Activated CD4-positive, alpha-beta T cell treated with anti-CD3 and anti-CD28 coated beads, Interleukin-10, Interleukin-2, amounts not matched to agents 100 ng/mL and 50 ng/mL, durations not matched to agents 16 hours and 8 hours (primary cell): ENCODE measurements around the gene NDFIP2.

Experiments
- DNase-seq: peaks from one replicate; pipeline ENCODE4 v3.0.0-alpha.2; 2020

NDFIP2 gene, protein sequence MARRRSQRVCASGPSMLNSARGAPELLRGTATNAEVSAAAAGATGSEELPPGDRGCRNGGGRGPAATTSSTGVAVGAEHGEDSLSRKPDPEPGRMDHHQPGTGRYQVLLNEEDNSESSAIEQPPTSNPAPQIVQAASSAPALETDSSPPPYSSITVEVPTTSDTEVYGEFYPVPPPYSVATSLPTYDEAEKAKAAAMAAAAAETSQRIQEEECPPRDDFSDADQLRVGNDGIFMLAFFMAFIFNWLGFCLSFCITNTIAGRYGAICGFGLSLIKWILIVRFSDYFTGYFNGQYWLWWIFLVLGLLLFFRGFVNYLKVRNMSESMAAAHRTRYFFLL

GRCh38 chr13:79480954-79481684 lies at the start of gene NDFIP2:
TSS of gene NDFIP2 (plus strand) at chr13:79481155. CDS start at chr13:79481204, 49 bp downstream.
- peak; percentile 94 for DNase-seq

DNA sequence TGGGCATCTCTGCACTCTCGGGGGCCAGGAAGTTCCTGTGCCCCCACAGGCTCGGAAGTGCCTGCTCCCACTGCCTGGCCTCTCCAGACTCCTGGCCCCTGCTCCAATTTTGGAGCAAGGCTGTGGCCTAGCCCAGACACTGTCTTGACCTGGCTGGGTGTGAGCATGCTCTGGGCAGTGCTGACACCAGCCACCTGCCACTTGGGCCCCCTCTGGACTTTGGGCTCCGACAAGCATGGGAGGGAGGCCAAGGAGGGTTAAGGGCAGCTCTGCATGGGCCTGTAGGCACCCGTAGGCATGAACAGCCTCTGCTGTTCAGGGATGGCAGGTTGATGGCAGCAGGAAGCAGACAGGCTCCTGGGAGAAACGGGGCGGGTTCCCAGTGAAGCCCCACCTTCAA lies 48.9 kb upstream of the NDFIP2 start:
- no peak for DNase-seq

DNA sequence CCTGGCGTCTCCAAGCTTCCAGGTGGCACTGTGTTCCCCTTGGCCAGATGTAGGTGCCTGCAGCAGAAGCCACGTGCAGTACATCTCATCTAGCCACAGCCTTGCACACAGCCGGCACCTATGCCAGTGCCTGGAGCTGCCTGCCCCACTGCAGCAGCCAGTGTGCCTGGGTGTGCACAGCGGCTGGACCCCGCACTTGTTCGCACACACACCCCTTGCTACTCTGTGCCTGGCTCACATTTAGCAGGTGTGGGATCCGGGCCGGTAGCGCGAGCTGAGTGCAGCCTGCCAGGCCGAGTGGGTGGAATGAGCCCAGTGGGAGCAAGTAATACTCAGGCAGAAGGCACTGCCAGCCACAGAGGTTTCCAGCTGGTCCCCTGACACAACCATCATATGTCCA lies 48.0 kb upstream of the NDFIP2 start:
- no peak for DNase-seq

DNA sequence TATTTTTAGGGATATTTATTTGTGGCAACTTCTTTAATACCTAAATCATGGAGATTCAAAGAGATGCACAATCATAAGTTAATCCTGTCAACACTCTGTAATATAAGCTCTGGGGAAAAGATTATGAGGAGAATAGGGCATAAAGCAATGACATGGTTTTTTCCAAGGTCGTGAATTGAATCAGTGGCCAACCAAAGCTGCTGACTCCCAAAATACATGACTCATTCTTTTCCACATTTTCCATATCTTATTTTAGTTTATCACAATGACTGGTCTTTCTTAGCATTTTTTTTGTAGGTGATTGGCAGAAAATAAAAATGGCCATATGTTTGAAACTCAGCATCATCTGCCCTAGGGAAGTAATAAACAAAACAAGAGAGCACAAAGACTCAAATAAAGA lies 46.4 kb upstream of the NDFIP2 start:
- DNase-seq: no peak

DNA sequence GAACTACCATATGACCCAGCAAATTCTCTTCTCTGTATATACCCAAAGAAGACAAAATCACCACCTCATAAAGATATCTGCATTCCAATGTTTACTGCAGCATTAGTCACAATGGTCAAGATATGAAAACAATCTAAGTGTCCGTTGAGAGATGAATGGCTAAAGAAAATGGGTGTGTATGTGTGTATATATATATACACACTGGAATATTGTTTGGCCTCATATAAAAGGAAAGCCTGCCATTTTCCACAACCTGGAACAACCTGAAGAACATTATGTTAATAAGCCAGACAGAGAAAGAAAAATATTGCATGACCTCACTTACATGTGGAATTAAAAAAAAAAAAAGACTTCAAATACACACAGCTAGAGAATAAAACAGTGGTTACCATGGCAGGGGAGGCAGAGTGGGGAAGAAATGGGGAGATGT lies 45.4 kb upstream of the NDFIP2 start:
- no peak for DNase-seq

DNA sequence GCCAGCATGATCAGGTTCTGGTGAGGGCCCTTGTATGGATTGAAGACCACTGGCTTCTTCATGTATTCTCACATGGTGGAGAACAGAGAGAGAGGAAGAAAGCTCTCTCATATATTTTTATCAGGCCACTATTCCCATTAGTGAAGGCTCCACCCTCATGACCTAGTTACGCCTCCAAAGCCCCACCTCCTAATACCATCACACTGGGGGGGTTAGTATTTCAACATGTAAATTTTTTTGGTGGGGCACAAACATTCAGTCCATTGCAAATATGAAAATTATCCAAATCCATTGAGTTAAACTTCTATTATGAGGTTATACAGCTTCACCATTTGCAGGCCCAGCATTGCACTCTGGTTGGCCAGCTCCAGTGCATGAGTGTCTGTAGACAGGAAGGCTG lies 41.7 kb upstream of the NDFIP2 start:
- DNase-seq: no peak

DNA sequence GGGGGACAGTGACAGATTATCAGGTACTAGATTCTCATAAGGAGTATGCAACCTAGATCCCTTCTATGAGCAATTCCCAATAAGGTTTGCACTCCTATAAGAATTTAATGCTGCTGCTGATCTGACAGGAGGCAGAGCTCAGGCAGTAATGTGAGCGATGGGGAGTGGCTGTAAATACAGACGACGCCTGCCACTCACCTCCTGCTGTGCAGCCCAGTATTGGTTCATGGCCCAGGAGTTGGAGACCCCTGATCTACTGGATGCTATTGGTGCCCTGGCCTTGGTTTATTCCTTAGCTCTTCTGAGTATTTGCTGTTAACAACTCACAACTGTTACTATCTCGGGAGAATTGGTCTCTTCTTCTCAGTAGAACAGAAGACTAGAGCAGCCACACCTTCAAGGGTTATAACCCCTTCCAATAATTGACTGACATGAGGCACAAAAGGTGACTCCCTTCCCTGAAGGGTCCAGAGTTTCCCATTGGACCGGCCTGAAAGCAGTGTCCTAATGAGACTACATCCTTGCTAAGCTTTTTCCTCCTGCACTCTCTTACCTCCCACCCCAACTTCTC lies 39.9 kb upstream of the NDFIP2 start:
- DNase-seq: no peak

DNA sequence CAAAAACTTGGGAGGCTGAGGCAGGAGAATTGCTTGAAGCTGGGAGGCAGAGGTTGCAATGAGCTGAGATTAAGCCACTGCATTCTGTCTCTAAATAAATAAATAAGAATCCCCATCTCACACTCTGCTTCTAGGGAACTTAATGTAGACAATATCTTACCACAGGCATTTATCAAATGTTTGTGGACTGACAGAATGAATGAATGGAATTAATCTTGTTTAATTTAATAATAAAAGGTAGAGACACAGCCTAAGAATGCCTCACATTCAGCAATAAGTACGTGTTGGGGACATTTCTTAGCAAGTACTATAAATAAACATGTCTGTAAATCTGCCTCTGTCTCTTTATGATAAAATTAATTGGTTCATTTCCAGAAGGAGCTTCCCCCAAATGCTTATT lies 38.7 kb upstream of the NDFIP2 start:
- no peak for DNase-seq

- no peak for DNase-seq
Observed at GRCh38 chr13:79442706-79443105, 38.2 kb upstream of the NDFIP2 start.

GRCh38 chr13:79445968-79446645 lies 34.8 kb upstream of the NDFIP2 start:
- no peak for DNase-seq

- DNase-seq: no peak
Observed at GRCh38 chr13:79447141-79447540, 33.8 kb upstream of the NDFIP2 start.

DNA sequence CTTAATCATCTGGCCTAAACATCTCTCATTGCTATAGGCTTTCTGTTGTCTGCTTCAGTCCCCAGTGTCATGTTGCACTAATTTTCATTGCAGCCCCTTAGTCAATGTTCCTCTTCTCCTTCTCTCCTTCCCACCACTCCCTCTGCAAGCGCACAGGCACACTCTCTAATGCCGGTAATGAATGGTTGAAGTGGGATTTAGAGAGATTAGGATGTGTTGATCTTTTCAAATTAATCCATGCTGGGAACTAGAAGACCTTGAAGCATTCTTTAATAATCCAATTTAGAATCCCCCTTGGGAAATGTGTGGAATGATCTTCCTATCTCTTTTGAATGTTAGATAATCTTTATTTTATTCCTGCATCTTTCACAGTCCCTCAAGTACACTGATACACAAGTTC lies 33.2 kb upstream of the NDFIP2 start:
- no peak for DNase-seq

DNA sequence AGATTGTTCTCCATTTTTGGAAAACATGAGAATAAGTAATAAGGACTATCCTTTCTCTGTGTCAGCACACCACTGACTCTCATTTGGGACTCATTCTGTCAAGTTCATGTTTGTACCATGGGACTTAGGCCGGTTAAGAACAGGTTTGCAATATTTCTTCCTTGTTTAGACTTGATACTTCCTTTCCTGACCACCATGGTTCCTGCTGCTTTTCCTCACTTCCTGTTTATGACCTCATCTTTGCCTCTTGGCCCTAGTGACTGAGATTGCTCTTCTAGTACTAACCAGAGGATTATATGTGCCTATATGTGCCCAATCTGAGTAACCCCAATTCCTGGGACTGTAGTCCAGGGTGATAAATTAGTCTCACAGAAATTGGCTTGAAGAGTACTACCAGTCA lies 32.5 kb upstream of the NDFIP2 start:
- peak; percentile 58 for DNase-seq

GRCh38 chr13:79450110-79450509 lies 30.8 kb upstream of the NDFIP2 start:
- DNase-seq: peak; percentile 61

DNA sequence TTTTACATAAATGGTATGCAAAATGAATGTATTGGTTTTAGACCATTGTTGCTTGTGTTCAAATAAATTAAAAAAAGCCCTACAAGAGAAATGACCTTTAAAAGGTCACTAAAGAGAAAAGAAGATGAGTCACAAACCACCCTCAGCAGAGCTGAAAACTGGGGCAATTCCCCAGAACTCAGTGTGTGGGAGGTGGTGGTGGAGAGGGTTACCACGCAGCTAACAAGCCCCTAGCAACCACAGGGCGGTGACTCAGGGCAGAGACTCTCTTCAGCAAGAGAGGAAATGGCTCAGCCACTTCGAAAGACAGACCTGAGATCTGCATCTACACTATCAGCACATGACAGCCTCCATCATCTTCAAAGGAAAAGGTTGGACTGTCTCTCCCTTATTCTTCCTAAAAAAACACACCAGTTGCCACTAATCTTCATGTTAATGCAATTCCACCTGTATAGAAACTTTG lies 29.4 kb upstream of the NDFIP2 start:
- DNase-seq: peak; percentile 97

GRCh38 chr13:79452239-79452913 lies 28.6 kb upstream of the NDFIP2 start:
- no peak for DNase-seq

DNA sequence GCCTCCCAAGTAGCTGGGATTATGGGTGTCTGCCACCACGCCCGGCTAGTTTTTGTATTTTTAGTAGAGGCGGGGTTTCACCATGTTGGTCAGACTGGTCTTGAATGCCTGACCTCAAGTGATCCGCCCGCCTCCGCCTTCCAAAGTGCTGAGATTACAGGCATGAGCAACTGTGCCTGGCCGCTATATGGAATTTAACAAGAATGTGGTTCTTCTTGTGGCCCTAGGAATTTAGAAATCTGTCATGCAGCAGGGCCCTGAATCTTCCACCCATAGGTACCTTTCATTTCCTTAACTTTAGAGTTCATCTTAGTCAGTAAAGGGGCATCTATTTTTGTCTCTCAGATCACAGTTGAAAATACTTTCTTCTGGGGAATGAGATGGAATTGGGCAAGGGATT lies 25.6 kb upstream of the NDFIP2 start:
- no peak for DNase-seq

- no peak for DNase-seq
Observed at GRCh38 chr13:79456051-79456450, 24.9 kb upstream of the NDFIP2 start.

GRCh38 chr13:79456656-79457365 lies 24.1 kb upstream of the NDFIP2 start:
- peak; percentile 18 for DNase-seq

DNA sequence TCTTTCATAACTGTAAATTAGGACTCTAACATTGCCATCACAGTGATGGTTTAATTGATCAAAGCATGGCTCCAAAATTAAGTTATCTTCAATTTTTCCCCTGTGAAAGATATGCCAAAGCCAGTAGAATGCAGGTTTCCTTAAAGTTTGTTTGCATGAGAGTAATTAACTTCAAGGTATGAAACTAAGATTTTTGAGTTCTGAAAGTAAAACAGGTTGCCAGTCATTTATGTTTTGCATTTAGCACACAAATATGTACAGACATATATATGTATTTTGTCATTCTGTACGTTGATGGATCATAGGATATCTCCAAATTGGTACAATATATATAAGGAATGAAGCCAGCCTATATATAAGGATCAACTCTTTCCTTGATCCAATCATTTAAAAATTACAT lies 23.6 kb upstream of the NDFIP2 start:
- no peak for DNase-seq

DNA sequence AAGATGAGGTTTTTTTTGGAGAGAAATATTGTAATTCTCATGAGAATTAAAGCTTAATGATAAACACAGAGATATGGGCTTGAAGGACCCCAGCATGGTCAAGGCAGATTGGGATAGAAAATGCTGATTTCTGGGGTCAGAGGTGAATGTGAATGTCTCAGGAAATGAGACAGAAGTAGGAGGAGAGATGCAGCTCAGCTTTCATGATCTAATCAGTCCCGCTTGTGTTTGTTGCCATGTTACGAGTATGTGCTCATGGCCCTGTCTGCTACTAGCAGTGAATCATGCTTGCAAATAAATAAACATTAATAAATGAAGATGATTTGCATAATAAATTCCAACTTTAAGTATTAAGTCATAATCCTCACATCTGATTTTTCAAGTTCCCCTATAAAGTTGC lies 23.0 kb upstream of the NDFIP2 start:
- DNase-seq: peak; percentile 56

DNA sequence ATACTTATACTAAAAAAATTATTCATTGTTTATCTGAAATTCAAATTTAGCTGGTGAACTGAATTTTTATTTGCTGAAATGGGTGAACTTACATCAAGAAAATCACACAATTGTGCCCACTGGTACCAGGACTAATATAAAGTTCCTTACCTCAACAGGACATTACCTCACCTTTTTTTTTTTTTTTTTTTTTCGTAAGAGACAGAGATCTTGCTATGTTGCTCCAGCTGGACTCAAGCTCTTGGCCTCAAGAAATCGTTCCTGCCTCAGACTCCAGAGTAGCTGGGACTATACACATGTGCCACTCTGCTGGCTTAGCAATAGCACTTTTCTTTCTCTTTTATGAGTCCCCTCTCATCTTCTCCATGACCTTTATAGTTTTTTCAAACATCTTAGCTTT lies 22.5 kb upstream of the NDFIP2 start:
- no peak for DNase-seq
